GM19193 (cell line): Measurements from ENCODE around the gene MYL3.

Experiments used
- POLR2A ChIP-seq: IDR thresholded peaks from 4 replicates; pipeline ENCODE4 v1.6.1; 2011; ENCODE audit not compliant: insufficient read depth, insufficient read length; ENCODE audit errors: extremely low read depth

Gene MYL3

GRCh38 chr3:46892285-46893145 is 29.3 kb upstream of the MYL3 start:
- TF ChIP-seq POLR2A, result no peak

GRCh38 chr3:46891132-46891531 is 27.9 kb upstream of the MYL3 start:
- no peak for TF ChIP-seq POLR2A

- no peak for TF ChIP-seq POLR2A
Observed at GRCh38 chr3:46890132-46890531, 26.9 kb upstream of the MYL3 start.

- no peak for TF ChIP-seq POLR2A
Observed at GRCh38 chr3:46889381-46890110, 26.3 kb upstream of the MYL3 start.

GRCh38 chr3:46888705-46889104 is 25.5 kb upstream of the MYL3 start:
- no peak for TF ChIP-seq POLR2A

- no peak for TF ChIP-seq POLR2A
Observed at GRCh38 chr3:46887980-46888494, 24.8 kb upstream of the MYL3 start.

- no peak for TF ChIP-seq POLR2A
Observed at GRCh38 chr3:46885612-46886011, 22.4 kb upstream of the MYL3 start.

GRCh38 chr3:46884929-46885328 is 21.7 kb upstream of the MYL3 start:
- no peak for TF ChIP-seq POLR2A

- no peak for TF ChIP-seq POLR2A
Observed at GRCh38 chr3:46884427-46884826, 21.2 kb upstream of the MYL3 start.

GRCh38 chr3:46883830-46884185 is 20.6 kb upstream of the MYL3 start:
- no peak for TF ChIP-seq POLR2A

- no peak for TF ChIP-seq POLR2A
Observed at GRCh38 chr3:46883054-46883829, 20.0 kb upstream of the MYL3 start.

- TF ChIP-seq POLR2A, result no peak
Observed at GRCh38 chr3:46882377-46883053, 19.3 kb upstream of the MYL3 start.

GRCh38 chr3:46881596-46882376 is 18.5 kb upstream of the MYL3 start:
- no peak for TF ChIP-seq POLR2A
